NT2/D1 (cell line): ENCODE results near the gene AGAP2.
A peak's percentile ranks its signal among the peaks of the same experiment; 100 is the strongest.

ENCODE experiments used
- DNase-seq: peaks from one replicate; pipeline ENCODE4 v3.0.0-alpha.2; 2011; ENCODE audit warnings: low read depth, low spot score
- H3K27me3 ChIP-seq: 2 replicates; pipeline ENCODE4 v1.6.0; 2011; ENCODE audit warnings: mild to moderate bottlenecking; ENCODE audit not compliant: insufficient read length, insufficient read depth
- H3K36me3 ChIP-seq: 2 replicates; pipeline ENCODE4 v1.6.1; 2011; ENCODE audit warnings: mild to moderate bottlenecking, low read length, mixed read lengths; ENCODE audit not compliant: insufficient read depth, insufficient read length
- H3K4me1 ChIP-seq: 2 replicates; pipeline ENCODE4 v1.5.1; 2011; ENCODE audit not compliant: insufficient read depth, insufficient read length
- H3K4me3 ChIP-seq: 2 replicates; pipeline ENCODE4 v1.5.1; 2011; ENCODE audit warnings: low read depth; ENCODE audit not compliant: insufficient read length
- H3K9ac ChIP-seq: 2 replicates; pipeline ENCODE4 v1.6.0; 2011; ENCODE audit warnings: low read depth; ENCODE audit not compliant: insufficient read length
- H3K9me3 ChIP-seq: 2 replicates; pipeline ENCODE4 v1.5.1; 2011; ENCODE audit warnings: mild to moderate bottlenecking, low read length; ENCODE audit not compliant: insufficient read depth
- SUZ12 ChIP-seq: IDR thresholded peaks from 2 replicates; pipeline ENCODE4 v1.6.1; 2011; ENCODE audit not compliant: insufficient read length, insufficient read depth; ENCODE audit errors: extremely low read depth
- YY1 ChIP-seq: IDR thresholded peaks from 2 replicates; pipeline ENCODE4 v1.6.1; 2011; ENCODE audit not compliant: insufficient read length, insufficient read depth
- ZNF274 ChIP-seq: IDR thresholded peaks from 2 replicates; pipeline ENCODE4 v1.6.1; 2011; ENCODE audit warnings: mild to moderate bottlenecking, low read depth, low read length

Gene AGAP2

GRCh38 chr12:57755454-57756372 is 17.2 kb upstream of the AGAP2 start:
- Histone ChIP-seq H3K9me3 (no peaks in the 10 kb centered on the region), H3K4me3 (peak overlapping the region; percentile 35), H3K4me1 (peaks cover 6% of the 10 kb centered on the region), H3K36me3 (peaks cover 8% of the 10 kb centered on the region), H3K9ac (peak overlapping the region; percentile 44), H3K27me3 (peaks cover 60% of the 10 kb centered on the region)
- no peak for DNase-seq
- peak; percentile 83 for TF ChIP-seq SUZ12
- no peak for TF ChIP-seq ZNF274
- TF ChIP-seq YY1: no peak

GRCh38 chr12:57755194-57755453 is 16.6 kb upstream of the AGAP2 start:
- TF ChIP-seq YY1: no peak
- Histone ChIP-seq H3K27me3 (peaks cover 60% of the 10 kb centered on the region), H3K4me1 (peaks cover 7% of the 10 kb centered on the region), H3K9ac (no peak overlapping the region), H3K9me3 (no peaks in the 10 kb centered on the region), H3K4me3 (peak overlapping the region; percentile 31), H3K36me3 (peaks cover 14% of the 10 kb centered on the region)
- no peak for DNase-seq

DNA sequence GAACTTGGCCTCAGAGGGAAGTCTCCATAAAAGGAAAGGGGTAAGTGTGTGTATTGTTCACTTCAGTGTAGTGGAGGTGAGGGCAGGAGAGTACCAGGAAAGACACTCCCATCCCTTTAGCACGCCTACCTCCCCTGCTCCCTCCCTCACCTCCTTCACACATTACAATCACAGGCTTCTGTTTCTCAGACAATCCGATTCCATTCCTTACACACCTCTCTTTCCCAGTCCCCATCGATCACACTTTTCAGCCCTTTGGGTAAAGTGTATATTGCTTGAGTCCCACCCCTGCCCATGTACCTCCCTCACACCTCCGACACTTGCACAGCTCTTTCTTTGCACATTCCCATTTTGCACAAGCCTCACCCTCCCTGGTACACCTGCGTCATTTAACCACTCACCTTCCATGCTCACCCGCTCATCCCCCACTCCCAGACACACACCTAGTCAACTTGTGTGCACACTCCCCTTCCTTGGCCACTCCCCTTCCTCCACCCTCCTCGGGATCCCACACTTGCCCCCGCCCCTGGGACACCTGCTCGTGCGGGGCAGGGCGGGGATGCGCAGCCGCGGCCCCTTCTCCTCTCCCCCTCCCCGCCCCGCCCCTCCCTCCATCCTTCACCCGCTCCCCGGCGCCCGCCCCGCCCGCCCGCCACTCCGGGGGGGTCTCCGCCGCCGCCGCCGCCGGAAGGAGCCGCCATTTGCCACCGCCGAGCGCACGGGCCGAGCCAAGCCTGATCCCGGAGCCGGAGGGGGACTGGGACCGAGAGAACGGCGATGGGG is 16.1 kb upstream of the AGAP2 start, which contains the start of gene MARCHF9:
Gene MARCHF9, plus strand, starts transcription at position 693 of the 783 bp plus-strand sequence. CDS start 426 bp downstream, outside the sequence.
- Histone ChIP-seq H3K27me3 (peaks cover 60% of the 10 kb centered on the region), H3K9me3 (no peaks in the 10 kb centered on the region), H3K9ac (peak within 1 kb of the TSS; percentile 44), H3K4me3 (peak within 1 kb of the TSS; percentile 55), H3K36me3 (peaks cover 20% of the 10 kb centered on the region), H3K4me1 (peaks cover 7% of the 10 kb centered on the region)
- no peak for DNase-seq
- TF ChIP-seq SUZ12 (no peak), ZNF274 (no peak), YY1 (no peak)

- Histone ChIP-seq H3K27me3 (peaks cover 57% of the 10 kb centered on the region), H3K9ac (no peak overlapping the region), H3K36me3 (peaks cover 27% of the 10 kb centered on the region), H3K4me1 (peaks cover 7% of the 10 kb centered on the region), H3K9me3 (no peaks in the 10 kb centered on the region), H3K4me3 (no peak overlapping the region)
- TF ChIP-seq SUZ12: no peak
- no peak for TF ChIP-seq ZNF274
- TF ChIP-seq YY1: no peak
- no peak for DNase-seq
These were observed 15.3 kb upstream of the AGAP2 start for GRCh38 chr12:57753756-57754337.

DNA sequence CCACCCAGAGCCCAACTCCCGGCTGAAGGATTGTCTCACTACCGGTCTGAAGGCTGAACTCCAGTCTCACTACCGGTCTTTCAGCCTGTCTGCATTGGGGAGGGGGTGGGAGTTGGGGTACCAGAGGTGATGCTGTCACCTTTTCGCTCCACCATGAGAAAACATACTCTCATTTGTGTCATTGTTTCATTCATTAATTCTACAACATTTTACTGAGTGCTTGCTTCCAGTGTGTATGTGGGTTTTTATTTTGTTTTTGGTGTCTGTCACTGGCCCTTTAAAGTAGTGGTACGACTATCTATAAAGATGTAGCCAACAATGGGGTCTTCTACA is 14.1 kb upstream of the AGAP2 start:
- H3K36me3 ChIP-seq: peaks cover 38% of the 10 kb centered on the region
- no peaks in the 10 kb centered on the region for H3K9me3 ChIP-seq
- TF ChIP-seq SUZ12 (no peak), ZNF274 (no peak), YY1 (no peak)
- no peak overlapping the region for H3K9ac ChIP-seq
- peaks cover 7% of the 10 kb centered on the region for H3K4me1 ChIP-seq
- peaks cover 45% of the 10 kb centered on the region for H3K27me3 ChIP-seq
- no peak for DNase-seq
- no peak overlapping the region for H3K4me3 ChIP-seq

DNA sequence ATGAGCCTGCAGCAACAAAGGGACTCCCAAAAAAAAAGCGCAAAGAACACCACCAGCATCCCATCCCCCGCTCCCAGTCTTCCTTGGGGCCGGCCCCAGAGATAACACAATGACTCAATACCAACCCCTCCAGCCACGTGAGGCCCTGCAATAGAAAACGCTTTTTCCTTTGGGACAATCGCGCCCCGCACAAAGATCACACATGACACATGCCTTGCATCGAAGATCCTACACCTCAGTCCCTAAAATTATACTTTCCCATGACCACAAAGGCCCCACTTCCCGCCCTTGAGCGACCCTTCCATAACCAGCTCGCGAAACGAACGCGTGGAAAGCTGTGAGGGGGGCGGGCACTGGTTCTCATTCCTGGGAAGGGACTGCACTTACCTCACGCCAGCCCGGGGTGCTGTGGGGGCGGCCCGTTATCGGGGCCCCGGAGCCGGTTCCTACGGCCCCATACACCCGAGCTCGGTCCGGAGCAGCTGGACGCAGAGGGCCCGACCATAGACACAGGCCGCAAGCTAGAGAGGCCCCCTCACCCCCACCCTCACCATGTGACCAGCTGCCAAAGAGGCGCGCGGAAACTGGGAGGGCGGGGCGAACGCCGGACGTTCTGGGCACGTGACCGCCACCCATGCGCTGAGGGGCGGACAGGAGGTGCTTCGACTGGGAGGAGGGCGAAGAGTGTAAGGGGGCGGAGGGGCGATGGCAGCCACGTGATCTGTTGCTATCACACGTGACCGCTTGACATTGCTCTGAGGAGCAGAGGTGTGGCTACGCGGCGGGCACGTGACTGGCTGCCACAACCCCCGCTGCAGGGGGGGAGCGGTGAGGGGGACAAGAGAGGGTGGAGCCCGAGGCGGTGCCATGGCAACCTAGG is 13.5 kb upstream of the AGAP2 start, which contains the start of gene CDK4:
Gene CDK4, minus strand, starts transcription at position 523 of the 880 bp plus-strand sequence. CDS start 593 bp downstream, outside the sequence.
- H3K9ac ChIP-seq: peak within 1 kb of the TSS; percentile 95
- H3K36me3 ChIP-seq: peaks cover 44% of the 10 kb centered on the region
- TF ChIP-seq SUZ12 (no peak), ZNF274 (no peak), YY1 (no peak)
- peaks cover 7% of the 10 kb centered on the region for H3K4me1 ChIP-seq
- H3K27me3 ChIP-seq: peaks cover 40% of the 10 kb centered on the region
- H3K9me3 ChIP-seq: no peaks in the 10 kb centered on the region
- DNase-seq: peak; percentile 99
- H3K4me3 ChIP-seq: peak within 1 kb of the TSS; percentile 99
